Common myeloid progenitor, CD34-positive (primary cell): ENCODE measurements around the gene CA12.
"Not testable (repeated sequence)": the region's sequence is repeated elsewhere in the genome, so short reads cannot be mapped to it uniquely, and the experiment has no call there.

Source experiments
- CTCF ChIA-PET: fragments of 350-600 bp; sonication (Branson Sonifier 250); formaldehyde crosslinking; loops from one replicate; lab custom pipeline; 2021; ENCODE audit warnings: antibody characterized with exemption; lab: Charles Lee
- POLR2A ChIA-PET: fragments of 350-600 bp; sonication (Branson Sonifier 250); formaldehyde crosslinking; loops from one replicate; lab custom pipeline; 2021; ENCODE audit warnings: antibody characterized with exemption; lab: Charles Lee
- DNase-seq, 3 donors: peaks; one replicate each; pipeline versions ENCODE4 v3.0.0 to v3.0.0-alpha.2; 2013
- H3K27ac ChIP-seq, 2 experiments: 1 replicate in 1 of 2; 2 replicates in 1 of 2; pipeline ENCODE4 v1.7.0; 2013; ENCODE audit warnings: inconsistent platforms in 2 of 2, low read length in 2 of 2, mild to moderate bottlenecking in 2 of 2, low read depth in 1 of 2, moderate library complexity in 1 of 2; ENCODE audit not compliant: severe bottlenecking in 2 of 2, insufficient read depth in 1 of 2, poor library complexity in 1 of 2
- H3K27me3 ChIP-seq, 5 experiments: replicated peaks in 2 of 5; 1 replicate in 3 of 5; 2 replicates in 2 of 5; pipeline versions ENCODE4 v1.6.1 to v1.7.0; 2013; ENCODE audit warnings: low read length in 4 of 5, mild to moderate bottlenecking in 2 of 5, moderate library complexity in 2 of 5, inconsistent platforms in 1 of 5; ENCODE audit not compliant: insufficient read depth in 5 of 5, control insufficient read depth in 4 of 5
- H3K36me3 ChIP-seq, 4 experiments: 1 replicate in 2 of 4; 2 replicates in 2 of 4; pipeline versions ENCODE4 v1.6.1 to v1.7.0; 2013; ENCODE audit warnings: low read length in 3 of 4, control low read depth in 1 of 4, mild to moderate bottlenecking in 1 of 4; ENCODE audit not compliant: control insufficient read depth in 4 of 4, insufficient read depth in 4 of 4
- H3K4me1 ChIP-seq, 4 experiments: 1 replicate in 3 of 4; 2 replicates in 1 of 4; pipeline versions ENCODE4 v1.6.1 to v1.7.1; 2013; ENCODE audit warnings: low read length in 3 of 4, mild to moderate bottlenecking in 3 of 4, control low read depth in 1 of 4, inconsistent platforms in 1 of 4, moderate library complexity in 1 of 4; ENCODE audit not compliant: control insufficient read depth in 4 of 4, insufficient read depth in 4 of 4; ENCODE audit errors: control extremely low read depth in 1 of 4
- H3K4me3 ChIP-seq, 7 experiments: 1 replicate in 4 of 7; 2 replicates in 3 of 7; pipeline versions ENCODE4 v1.5.1 to v1.7.0; 2013; ENCODE audit warnings: mild to moderate bottlenecking in 7 of 7, low read length in 6 of 7, moderate library complexity in 6 of 7, inconsistent platforms in 2 of 7, low read depth in 2 of 7, control low read depth in 1 of 7; ENCODE audit not compliant: insufficient read depth in 4 of 7, control insufficient read depth in 1 of 7; ENCODE audit errors: extremely low read depth in 1 of 7
- H3K9me3 ChIP-seq, 5 experiments: 1 replicate in 4 of 5; 2 replicates in 1 of 5; pipeline versions ENCODE4 v1.6.1 to v1.7.1; 2013; ENCODE audit warnings: low read length in 4 of 5, mild to moderate bottlenecking in 2 of 5, inconsistent platforms in 1 of 5, low read depth in 1 of 5, moderate library complexity in 1 of 5; ENCODE audit not compliant: control insufficient read depth in 4 of 5, insufficient read depth in 2 of 5; ENCODE audit errors: control extremely low read depth in 1 of 5
- WGBS: methylation state at CpG from one replicate; pipeline ENCODE4 v1.1.5; 2013; ENCODE audit not compliant: insufficient coverage; 5-methylcytosine and 5-hydroxymethylcytosine counted together

Gene CA12

DNA sequence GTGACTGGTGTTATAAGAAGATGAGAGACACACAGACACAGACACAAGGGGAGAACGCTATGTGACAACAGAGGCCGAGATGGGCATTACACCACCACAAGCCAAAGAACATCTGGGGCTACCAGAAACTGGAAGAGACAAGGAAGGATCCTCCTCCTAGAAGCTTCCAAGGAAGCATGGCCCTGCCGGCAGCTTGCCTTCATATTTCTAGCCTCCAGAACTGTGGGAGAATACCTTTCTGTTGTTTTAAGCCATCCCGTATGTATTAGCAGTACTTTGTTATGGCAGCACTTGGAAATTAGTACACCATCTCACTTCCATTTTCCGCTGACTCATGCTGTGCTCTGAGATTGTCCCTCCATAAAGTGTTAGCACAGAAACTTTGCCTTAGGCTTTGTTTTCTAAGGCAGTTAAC, 38.7 kb upstream of the CA12 start:
- no peak overlapping the region for H3K4me3 ChIP-seq
- POLR2A ChIA-PET, result no interaction called here
- no peaks in the 10 kb centered on the region for H3K27me3 ChIP-seq
- H3K4me1 ChIP-seq, result peaks cover 0 to 9% (median under 1%) of the 10 kb centered on the region in 4 experiments
- no peak overlapping the region for H3K27ac ChIP-seq
- peak in 2 of 3 donors; percentile 66 to 68 for DNase-seq
- WGBS, result 75% methylated on average over 2 of the region's 5 CpGs
- H3K36me3 ChIP-seq, result no peaks in the 10 kb centered on the region
- CTCF ChIA-PET, result no interaction called here
- H3K9me3 ChIP-seq, result peaks cover 0 to under 1% (median 0%) of the 10 kb centered on the region in 5 experiments

DNA sequence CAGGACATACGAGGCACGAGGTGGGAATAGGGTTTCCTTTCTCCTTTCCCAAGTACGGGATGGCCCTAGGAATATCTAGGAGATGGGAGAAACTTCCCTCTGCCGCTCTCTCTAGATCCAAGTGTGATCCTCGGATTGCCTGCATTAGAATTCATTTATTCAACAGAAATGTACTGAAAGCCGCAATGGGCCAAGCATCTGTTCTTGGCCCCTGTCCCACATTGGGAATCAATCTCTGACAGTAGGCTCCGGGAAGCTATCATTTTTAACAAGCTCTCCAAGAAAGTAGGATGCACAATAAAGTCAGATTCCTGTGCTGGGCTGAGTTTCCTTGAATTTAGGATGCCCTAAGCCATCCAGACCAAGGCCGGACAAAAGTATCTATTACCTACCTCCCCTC, 37.2 kb upstream of the CA12 start:
- POLR2A ChIA-PET, result interaction anchor here (1.0 kb wide), 1 partner anchor 23 kb away, joined by 3 read pairs; no protein-coding TSS in a partner anchor
- CTCF ChIA-PET, result interaction anchor here (1.4 to 1.5 kb wide), 2 partner anchors 10 to 57 kb away, joined by 3 read pairs; no protein-coding TSS in a partner anchor
- peaks cover 0 to 2% (median 0%) of the 10 kb centered on the region in 5 experiments for H3K9me3 ChIP-seq
- peaks cover 0 to 9% (median under 1%) of the 10 kb centered on the region in 4 experiments for H3K4me1 ChIP-seq
- no peak for DNase-seq
- H3K4me3 ChIP-seq, result no peak overlapping the region
- 98% methylated on average over 7 of the region's 8 CpGs for WGBS
- no peak overlapping the region for H3K27ac ChIP-seq
- H3K36me3 ChIP-seq, result no peaks in the 10 kb centered on the region
- no peaks in the 10 kb centered on the region for H3K27me3 ChIP-seq

DNA sequence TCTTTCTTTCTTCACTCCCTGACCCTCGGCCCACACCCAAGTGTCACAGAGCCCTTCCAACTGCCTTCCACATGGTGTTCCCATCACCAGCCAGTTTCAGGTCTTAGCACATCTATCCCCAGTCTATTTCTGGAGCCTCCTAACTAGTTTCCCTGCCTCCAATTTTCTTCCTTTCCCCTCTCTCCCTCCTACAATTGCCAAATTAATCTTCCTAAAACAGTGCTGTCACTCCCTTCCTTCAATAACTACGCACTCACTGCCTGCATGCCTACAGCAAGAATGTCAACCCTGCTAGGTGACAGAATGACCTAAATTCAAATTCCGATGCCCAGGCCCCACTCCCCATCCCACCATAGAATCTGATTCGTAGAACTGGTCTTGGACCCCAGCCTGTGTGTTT, 36.1 kb upstream of the CA12 start:
- H3K36me3 ChIP-seq, result no peaks in the 10 kb centered on the region
- H3K4me3 ChIP-seq, result no peak overlapping the region
- peaks cover 0 to 2% (median 0%) of the 10 kb centered on the region in 5 experiments for H3K9me3 ChIP-seq
- no peak for DNase-seq
- CTCF ChIA-PET, result interaction anchor here (1.4 to 1.5 kb wide), 2 partner anchors 11 to 56 kb away, joined by 3 read pairs; no protein-coding TSS in a partner anchor
- no peaks in the 10 kb centered on the region for H3K27me3 ChIP-seq
- POLR2A ChIA-PET, result no interaction called here
- peaks cover 0 to 9% (median under 1%) of the 10 kb centered on the region in 4 experiments for H3K4me1 ChIP-seq
- H3K27ac ChIP-seq, result no peak overlapping the region
- WGBS, result 97% methylated on average over 3 of the region's 4 CpGs

DNA sequence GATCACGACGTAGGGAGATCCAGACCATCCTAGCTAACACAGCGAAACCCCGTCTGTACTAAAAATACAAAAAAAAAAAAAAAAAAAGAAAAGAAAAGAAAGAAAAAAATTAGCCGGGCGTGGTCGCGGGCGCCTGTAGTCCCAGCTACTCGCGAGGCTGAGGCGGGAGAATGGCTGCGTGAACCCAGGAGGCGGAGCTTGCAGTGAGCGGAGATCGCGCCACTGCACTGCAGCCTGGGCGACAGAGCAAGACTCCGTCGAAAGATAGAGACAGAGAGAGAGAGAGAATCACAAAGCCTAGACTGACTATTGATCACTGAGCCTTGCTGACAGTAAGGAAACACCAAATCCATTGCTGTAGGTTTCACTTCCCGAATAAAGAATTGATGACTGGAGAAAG, 35.6 kb upstream of the CA12 start:
- H3K4me3 ChIP-seq, POLR2A ChIA-PET, H3K9me3 ChIP-seq, H3K36me3 ChIP-seq, H3K27ac ChIP-seq, H3K27me3 ChIP-seq, H3K4me1 ChIP-seq, CTCF ChIA-PET, DNase-seq: not testable (repeated sequence)
- 99% methylated on average over 16 of the region's 21 CpGs for WGBS

DNA sequence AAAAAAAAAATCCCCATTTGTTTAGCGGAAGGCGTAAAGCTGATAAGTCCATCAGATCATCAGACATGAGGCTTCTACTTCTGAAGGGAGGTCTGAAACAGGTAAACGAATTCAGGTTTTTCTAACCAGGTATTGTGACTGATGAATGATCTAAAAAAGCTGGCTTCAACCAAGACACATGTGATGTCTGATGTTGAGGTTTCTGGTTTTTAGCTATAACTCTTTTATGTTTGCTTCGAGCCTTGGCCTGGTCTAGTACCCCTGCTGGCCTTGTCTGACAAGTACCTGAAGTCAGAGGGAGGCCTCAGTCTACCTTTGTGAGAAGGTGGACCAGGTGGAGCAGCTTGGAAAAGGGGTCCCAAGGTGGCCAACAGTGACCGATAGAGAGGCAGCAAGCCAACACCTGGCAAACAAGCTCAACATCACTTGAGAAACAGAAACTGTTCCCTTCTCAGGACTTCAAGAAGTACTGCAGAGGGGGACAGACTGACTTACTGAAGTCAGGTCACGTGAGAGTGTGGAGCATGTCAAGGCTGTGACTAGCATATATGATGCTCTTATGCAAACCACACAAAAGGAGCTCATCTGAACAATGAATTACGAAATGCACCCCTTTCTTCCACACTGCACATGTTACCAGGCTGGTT, 33.0 kb upstream of the CA12 start:
- peaks cover 0 to 2% (median 0%) of the 10 kb centered on the region in 5 experiments for H3K9me3 ChIP-seq
- DNase-seq, result no peak
- WGBS, result 98% methylated on average over 5 of the region's 7 CpGs
- no peak overlapping the region for H3K4me3 ChIP-seq
- CTCF ChIA-PET, result interaction anchor here (1.1 kb wide), 2 partner anchors 33 to 52 kb away, joined by 3 to 4 read pairs; no protein-coding TSS in a partner anchor
- no peaks in the 10 kb centered on the region for H3K4me1 ChIP-seq
- no peak overlapping the region for H3K27ac ChIP-seq
- POLR2A ChIA-PET, result no interaction called here
- no peaks in the 10 kb centered on the region for H3K27me3 ChIP-seq
- no peaks in the 10 kb centered on the region for H3K36me3 ChIP-seq

DNA sequence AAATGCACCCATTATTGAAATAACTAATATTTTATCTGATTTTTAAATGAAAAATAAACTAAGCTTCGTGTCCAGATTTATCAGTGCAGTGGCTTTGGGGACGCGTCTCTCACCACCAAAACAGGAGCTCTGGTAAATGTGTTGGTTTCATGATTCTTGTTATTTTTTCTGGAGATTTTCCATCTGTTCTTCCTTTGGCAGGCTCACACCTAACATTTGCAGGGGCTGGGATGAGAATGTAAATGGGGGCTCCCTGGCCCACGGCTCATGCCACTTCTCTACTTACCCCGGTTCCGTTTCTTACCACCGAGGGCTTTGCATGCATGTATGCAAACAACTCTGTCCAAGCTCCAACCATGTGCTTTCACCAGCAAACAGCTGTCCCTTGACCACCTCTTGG, 30.9 kb upstream of the CA12 start:
- Histone ChIP-seq H3K4me1 (no peaks in the 10 kb centered on the region), H3K27ac (no peak overlapping the region), H3K36me3 (no peaks in the 10 kb centered on the region), H3K27me3 (no peaks in the 10 kb centered on the region), H3K9me3 (peaks cover 0 to 2% (median 0%) of the 10 kb centered on the region in 5 experiments), H3K4me3 (no peak overlapping the region)
- ChIA-PET CTCF (interaction anchor here (0.6 to 1.2 kb wide), 3 partner anchors 11 to 124 kb away, joined by 3 to 4 read pairs (median 3); no protein-coding TSS in a partner anchor), POLR2A (no interaction called here)
- 95% methylated on average over 3 of the region's 7 CpGs for WGBS
- DNase-seq, result no peak

DNA sequence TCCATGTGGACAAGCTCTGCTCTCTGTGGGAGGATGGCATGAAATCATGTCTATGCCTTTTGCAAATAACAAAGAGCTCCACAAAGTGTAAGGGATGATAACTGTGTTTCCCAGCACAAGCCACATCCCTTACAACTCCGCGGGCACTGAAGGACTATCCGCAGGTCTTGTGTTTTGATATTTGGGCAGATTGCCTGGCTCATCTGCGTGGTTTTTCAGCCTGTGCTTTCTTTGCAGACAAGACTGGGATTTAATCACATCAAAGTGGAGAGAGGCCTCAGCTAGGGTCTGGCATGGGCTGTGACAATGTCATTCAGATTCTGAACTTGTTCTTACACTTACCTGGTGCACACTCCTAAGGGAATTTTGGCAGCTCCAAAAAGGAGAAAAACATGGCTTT, 30.2 kb upstream of the CA12 start:
- WGBS, result 100% methylated on average over 4 of the region's 4 CpGs
- ChIA-PET POLR2A (no interaction called here), CTCF (interaction anchor here (0.6 to 1.2 kb wide), 2 partner anchors 11 to 12 kb away, joined by 3 to 4 read pairs; no protein-coding TSS in a partner anchor)
- H3K4me1 ChIP-seq, result no peaks in the 10 kb centered on the region
- no peak for DNase-seq
- H3K4me3 ChIP-seq, result no peak overlapping the region
- H3K9me3 ChIP-seq, result peaks cover 0 to 2% (median 0%) of the 10 kb centered on the region in 5 experiments
- no peaks in the 10 kb centered on the region for H3K27me3 ChIP-seq
- no peak overlapping the region for H3K27ac ChIP-seq
- H3K36me3 ChIP-seq, result no peaks in the 10 kb centered on the region
